B cell (primary cell): ENCODE results near the gene BRMS1L. TPM values are rescaled to one million over a fixed set of nuclear protein-coding genes. Genes with fewer than 3 reads are reported as not detected.

Source experiments
- ATAC-seq: fragments of 200-7000 bp; cut with Tn5 transposase; one replicate; pipeline ENCODE4 v1.10.0; 2021; ENCODE audit warnings: low read depth, mild to moderate bottlenecking, moderate number of reproducible peaks, moderate library complexity
- CTCF ChIA-PET: fragments of 350-600 bp; sonication (Branson Sonifier 250); formaldehyde crosslinking; loops from one replicate; lab custom pipeline; 2021; ENCODE audit warnings: antibody characterized with exemption, inconsistent platforms; lab: Charles Lee
- POLR2A ChIA-PET: fragments of 350-600 bp; sonication (Branson Sonifier 250); formaldehyde crosslinking; loops from one replicate; lab custom pipeline; 2021; ENCODE audit warnings: antibody characterized with exemption; lab: Charles Lee
- DNase-seq: peaks from one replicate; pipeline ENCODE4 v3.0.0; 2013
- H2AFZ ChIP-seq: 2 replicates; pipeline ENCODE4 v1.6.1; 2012; ENCODE audit warnings: mild to moderate bottlenecking, low read depth, low read length; ENCODE audit not compliant: insufficient read depth, poor library complexity, severe bottlenecking
- H3K27ac ChIP-seq, 2 donors: 1 replicate in 1 of 2; 2 replicates in 1 of 2; pipeline ENCODE4 v1.5.1; 2012 to 2013; ENCODE audit warnings: low read length in 2 of 2, mild to moderate bottlenecking in 2 of 2, moderate library complexity in 1 of 2
- H3K27me3 ChIP-seq, 4 experiments: fragments of 200-600 bp in 1 of 4; sonication (generic) in 1 of 4; replicated peaks in 1 of 4; 1 replicate in 2 of 4; 2 replicates in 2 of 4; pipeline versions ENCODE4 v1.6.1 to v1.7.0; 2013 to 2016; ENCODE audit warnings: low read length in 3 of 4, mild to moderate bottlenecking in 2 of 4, mixed read lengths in 1 of 4, moderate library complexity in 1 of 4; ENCODE audit not compliant: insufficient read depth in 4 of 4, control insufficient read depth in 3 of 4; ENCODE audit errors: control extremely low read depth in 1 of 4
- H3K36me3 ChIP-seq, 2 experiments: replicated peaks in 1 of 2; 1 replicate in 1 of 2; 2 replicates in 1 of 2; pipeline versions ENCODE4 v1.6.1 to v1.7.1; 2013; ENCODE audit warnings: low read length in 1 of 2; ENCODE audit not compliant: insufficient read depth in 2 of 2, control insufficient read depth in 1 of 2; ENCODE audit errors: control extremely low read depth in 1 of 2, extremely low read depth in 1 of 2
- H3K4me1 ChIP-seq, 2 donors: fragments of 200-600 bp in 1 of 2; sonication (generic) in 1 of 2; 1 replicate in 1 of 2; 2 replicates in 1 of 2; pipeline versions ENCODE4 v1.5.1 to v1.6.1; 2013 to 2017; ENCODE audit warnings: low read length in 2 of 2; ENCODE audit not compliant: control insufficient read depth in 2 of 2, insufficient read depth in 2 of 2
- H3K4me2 ChIP-seq: replicated peaks from 2 replicates; pipeline ENCODE3; 2012; ENCODE audit warnings: mild to moderate bottlenecking, low read depth, low read length; ENCODE audit not compliant: poor library complexity, severe bottlenecking
- H3K4me3 ChIP-seq, 5 experiments: fragments of 200-600 bp in 1 of 5; sonication (generic) in 1 of 5; 1 replicate in 3 of 5; 2 replicates in 2 of 5; pipeline versions ENCODE4 v1.5.1 to v1.7.0; 2011 to 2016; ENCODE audit warnings: low read length in 4 of 5, mild to moderate bottlenecking in 4 of 5, low read depth in 2 of 5, control low read depth in 1 of 5, moderate library complexity in 1 of 5; ENCODE audit not compliant: insufficient read depth in 1 of 5; ENCODE audit errors: control extremely low read depth in 1 of 5, extremely low read depth in 1 of 5
- H3K79me2 ChIP-seq: fragments of 200-600 bp; sonication (generic); one replicate; pipeline ENCODE4 v1.6.0; 2016; ENCODE audit warnings: low read length; ENCODE audit not compliant: control insufficient read depth, insufficient read depth
- H3K9ac ChIP-seq: fragments of 200-600 bp; sonication (generic); 2 replicates; pipeline ENCODE4 v1.6.1; 2017; ENCODE audit warnings: mild to moderate bottlenecking, low read length, moderate library complexity
- H3K9me3 ChIP-seq, 3 donors: one replicate each; pipeline versions ENCODE4 v1.6.1 to v1.7.1; 2013; ENCODE audit warnings: low read length in 2 of 3; ENCODE audit not compliant: control insufficient read depth in 2 of 3, insufficient read depth in 1 of 3; ENCODE audit errors: control extremely low read depth in 1 of 3
- H4K20me1 ChIP-seq: 2 replicates; pipeline ENCODE4 v1.6.0; 2012; ENCODE audit warnings: mild to moderate bottlenecking, low read length; ENCODE audit not compliant: insufficient read depth, control insufficient read depth, poor library complexity, severe bottlenecking
- H3K27ac Mint-ChIP-seq: one replicate; pipeline ENCODE4 v1.8.0; 2021; ENCODE audit warnings: mixed read lengths
- H3K27me3 Mint-ChIP-seq: one replicate; pipeline ENCODE4 v1.8.0; 2021; ENCODE audit warnings: mixed read lengths
- H3K4me1 Mint-ChIP-seq: one replicate; pipeline ENCODE4 v1.8.0; 2021; ENCODE audit warnings: mixed read lengths
- H3K4me3 Mint-ChIP-seq: one replicate; pipeline ENCODE4 v1.8.0; 2021; ENCODE audit warnings: mixed read lengths
- H3K9me3 Mint-ChIP-seq: one replicate; pipeline ENCODE4 v1.8.0; 2022; ENCODE audit warnings: mixed read lengths; ENCODE audit not compliant: insufficient read depth
- EZH2 ChIP-seq: IDR thresholded peaks from 2 replicates; pipeline ENCODE4 v1.6.1; 2012; ENCODE audit warnings: borderline replicate concordance, low read depth, mild to moderate bottlenecking, moderate library complexity, low read length; ENCODE audit not compliant: insufficient read depth, poor library complexity, severe bottlenecking
- WGBS: methylation state at CpG from one replicate; pipeline ENCODE4 v1.1.5; 2013; ENCODE audit warnings: missing lambda C conversion rate; ENCODE audit not compliant: insufficient coverage; 5-methylcytosine and 5-hydroxymethylcytosine counted together
- intact Hi-C: fragments of 100-400 bp; cut with micrococcal nuclease; formaldehyde crosslinking; loops from one replicate; pipeline ENCODE4 v1.10.0; 2022
- polyA plus RNA-seq: library from polyadenylated mRNA; depleted of rRNA; stranded (reverse); fragments of >200 nt; gene quantifications from 2 replicates; pipeline ENCODE4 v1.2.3, GENCODE V29; 2012
- total RNA-seq, 2 donors: library from RNA; stranded (reverse); fragments of 120-200 nt in 1 of 2; gene quantifications; 1 replicate in 1 of 2; 2 replicates in 1 of 2; pipeline versions ENCODE4 v1.2.3 to v1.2.4, GENCODE V29; 2013 to 2022
- TF ChIP-seq, protein P1 (sequence below): fragments of 200-600 bp; IDR thresholded peaks from one replicate; pipeline ENCODE4 v1.8.0; 2022; ENCODE audit warnings: antibody characterized with exemption, mild to moderate bottlenecking

The BRMS1L gene
- total and polyA plus RNA-seq, 2 donors (not counting 1 experiment from before 2014, with no cell fraction given): 1.1 to 4.7 TPM

- intact Hi-C loops: no loop called here
- Histone ChIP-seq H3K27me3 (no peaks in the 10 kb centered on the region), H3K36me3 (no peaks in the 10 kb centered on the region), H3K79me2 (peaks cover 34% of the 10 kb centered on the region), H3K4me1 (no peaks in the 10 kb centered on the region), H4K20me1 (peaks cover 25% of the 10 kb centered on the region), H2AFZ (no peak overlapping the region), H3K27ac (no peak overlapping the region), H3K4me3 (no peak overlapping the region), H3K9me3 (peaks cover 0 to 15% (median 12%) of the 10 kb centered on the region in 3 donors), H3K4me2 (no peak overlapping the region), H3K9ac (no peak overlapping the region)
- Mint-ChIP-seq H3K4me3 (no peak overlapping the region), H3K27me3 (no peaks in the 10 kb centered on the region), H3K9me3 (peaks cover 7% of the 10 kb centered on the region), H3K4me1 (no peaks in the 10 kb centered on the region), H3K27ac (no peak overlapping the region)
- ATAC-seq: no peak
- ChIA-PET CTCF (no interaction called here), POLR2A (no interaction called here)
- DNase-seq: no peak
- 83% methylated on average over 1 of the region's 3 CpGs for WGBS
- TF ChIP-seq EZH2: no peak
- TF ChIP-seq, protein P1, sequence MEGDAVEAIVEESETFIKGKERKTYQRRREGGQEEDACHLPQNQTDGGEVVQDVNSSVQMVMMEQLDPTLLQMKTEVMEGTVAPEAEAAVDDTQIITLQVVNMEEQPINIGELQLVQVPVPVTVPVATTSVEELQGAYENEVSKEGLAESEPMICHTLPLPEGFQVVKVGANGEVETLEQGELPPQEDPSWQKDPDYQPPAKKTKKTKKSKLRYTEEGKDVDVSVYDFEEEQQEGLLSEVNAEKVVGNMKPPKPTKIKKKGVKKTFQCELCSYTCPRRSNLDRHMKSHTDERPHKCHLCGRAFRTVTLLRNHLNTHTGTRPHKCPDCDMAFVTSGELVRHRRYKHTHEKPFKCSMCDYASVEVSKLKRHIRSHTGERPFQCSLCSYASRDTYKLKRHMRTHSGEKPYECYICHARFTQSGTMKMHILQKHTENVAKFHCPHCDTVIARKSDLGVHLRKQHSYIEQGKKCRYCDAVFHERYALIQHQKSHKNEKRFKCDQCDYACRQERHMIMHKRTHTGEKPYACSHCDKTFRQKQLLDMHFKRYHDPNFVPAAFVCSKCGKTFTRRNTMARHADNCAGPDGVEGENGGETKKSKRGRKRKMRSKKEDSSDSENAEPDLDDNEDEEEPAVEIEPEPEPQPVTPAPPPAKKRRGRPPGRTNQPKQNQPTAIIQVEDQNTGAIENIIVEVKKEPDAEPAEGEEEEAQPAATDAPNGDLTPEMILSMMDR: no peak
Measured at GRCh38 chr14:35779368-35779767, 46.8 kb upstream of the BRMS1L start.

GRCh38 chr14:35783699-35784098 lies 42.4 kb upstream of the BRMS1L start:
- WGBS: no CpG with 5 or more reads among the region's 1 CpG
- H3K9me3 Mint-ChIP-seq: peaks cover 7% of the 10 kb centered on the region
- Histone ChIP-seq H3K79me2 (peaks cover 58% of the 10 kb centered on the region), H3K4me2 (no peak overlapping the region), H4K20me1 (peaks cover 24% of the 10 kb centered on the region), H3K9ac (no peak overlapping the region), H2AFZ (no peak overlapping the region), H3K9me3 (peaks cover 0 to 15% (median 12%) of the 10 kb centered on the region in 3 donors), H3K4me1 (no peaks in the 10 kb centered on the region), H3K27me3 (no peaks in the 10 kb centered on the region), H3K27ac (no peak overlapping the region), H3K36me3 (no peaks in the 10 kb centered on the region), H3K4me3 (no peak overlapping the region)
- TF ChIP-seq EZH2: no peak
- TF ChIP-seq, protein P1: no peak
- no peaks in the 10 kb centered on the region for H3K4me1 Mint-ChIP-seq
- no peaks in the 10 kb centered on the region for H3K27me3 Mint-ChIP-seq
- H3K4me3 Mint-ChIP-seq: no peak overlapping the region
- ATAC-seq (no peak), DNase-seq (no peak)
- no peak overlapping the region for H3K27ac Mint-ChIP-seq
- intact Hi-C loops: no loop called here
- CTCF ChIA-PET: no interaction called here
- POLR2A ChIA-PET: no interaction called here
